Stimulated activated CD8-positive, alpha-beta memory T cell treated with anti-CD3 and anti-CD28 coated beads, Interleukin-2, amount 100 ng/mL, for 48 hours (primary cell): ENCODE results near the gene DENR.

Experiments
- DNase-seq, 2 donors: peaks; one replicate each; pipeline ENCODE4 v3.0.0-alpha.2; 2020; ENCODE audit warnings: low read depth in 2 of 2

DENR gene

DNA sequence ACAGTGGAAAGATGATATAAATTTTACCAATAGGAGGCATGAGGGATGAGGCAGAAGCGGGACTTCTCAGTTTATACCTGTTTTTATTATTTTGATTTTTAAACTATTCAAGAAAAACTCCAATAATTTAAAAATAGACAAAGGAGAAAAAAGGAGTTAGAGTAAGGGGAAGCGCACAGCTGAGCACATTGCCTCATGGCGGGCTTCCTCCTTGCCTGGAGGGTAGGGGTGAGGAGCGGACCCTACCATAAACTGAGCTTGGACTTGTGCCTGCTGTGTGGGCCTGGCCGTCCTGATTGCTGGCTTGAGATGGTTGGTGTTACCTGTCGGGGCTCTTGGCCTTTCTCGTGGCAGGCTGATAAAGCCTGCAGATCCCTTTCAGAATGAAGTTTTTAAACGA is 67.5 kb downstream of the DENR start:
- DNase-seq: no peak
